H4 (cell line): ENCODE measurements around the gene GABARAP. TPM values are rescaled to one million over a fixed set of nuclear protein-coding genes. Genes with fewer than 3 reads are reported as not detected.
A peak's percentile ranks its signal among the peaks of the same experiment; 100 is the strongest.

Experiments
- DNase-seq: peaks from one replicate; pipeline ENCODE4 v3.0.0-alpha.2; 2015; ENCODE audit warnings: low spot score
- total RNA-seq: library from RNA; depleted of rRNA; stranded (reverse); fragments of >200 nt; shearing (Covaris generic); gene quantifications from 2 replicates; pipeline ENCODE4 v1.2.3, GENCODE V29; 2014

Gene GABARAP
- total RNA-seq, 1 experiment from 2014 or later, result 471 TPM

GRCh38 chr17:7222093-7222971 lies 19.9 kb downstream of the GABARAP start:
- DNase-seq, result no peak

DNA sequence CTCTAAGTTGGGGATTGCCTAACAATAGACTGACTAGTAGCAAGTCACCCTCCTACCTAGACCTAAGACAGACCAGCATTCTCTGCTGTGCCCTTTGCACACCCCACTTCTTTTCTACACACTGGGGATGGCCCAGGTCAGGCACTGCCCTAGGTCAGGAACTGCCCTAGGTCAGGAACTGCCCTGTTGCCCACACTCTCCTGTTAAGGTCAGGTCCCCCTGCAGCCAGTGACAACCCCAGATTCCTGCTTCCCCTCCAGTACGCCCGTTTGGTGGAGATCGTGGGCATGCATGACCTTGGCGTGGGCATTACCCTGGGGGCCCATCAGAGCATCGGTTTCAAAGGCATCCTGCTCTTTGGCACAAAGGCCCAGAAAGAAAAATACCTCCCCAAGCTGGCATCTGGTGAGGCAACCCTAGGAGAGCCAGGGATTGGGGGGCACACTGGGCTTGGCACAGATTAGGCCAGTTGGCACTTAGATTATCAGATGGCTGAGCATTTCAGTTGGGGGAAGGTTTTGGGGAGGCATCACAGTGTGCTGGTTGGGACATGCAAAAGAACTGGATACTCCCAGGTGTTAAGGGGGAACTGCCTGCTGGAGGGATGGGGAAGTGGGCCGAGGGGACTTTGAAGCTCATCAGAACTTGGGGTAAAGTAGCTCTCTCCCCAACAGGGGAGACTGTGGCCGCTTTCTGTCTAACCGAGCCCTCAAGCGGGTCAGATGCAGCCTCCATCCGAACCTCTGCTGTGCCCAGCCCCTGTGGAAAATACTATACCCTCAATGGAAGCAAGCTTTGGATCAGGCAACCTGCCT lies 20.8 kb downstream of the GABARAP start:
- no peak for DNase-seq

DNA sequence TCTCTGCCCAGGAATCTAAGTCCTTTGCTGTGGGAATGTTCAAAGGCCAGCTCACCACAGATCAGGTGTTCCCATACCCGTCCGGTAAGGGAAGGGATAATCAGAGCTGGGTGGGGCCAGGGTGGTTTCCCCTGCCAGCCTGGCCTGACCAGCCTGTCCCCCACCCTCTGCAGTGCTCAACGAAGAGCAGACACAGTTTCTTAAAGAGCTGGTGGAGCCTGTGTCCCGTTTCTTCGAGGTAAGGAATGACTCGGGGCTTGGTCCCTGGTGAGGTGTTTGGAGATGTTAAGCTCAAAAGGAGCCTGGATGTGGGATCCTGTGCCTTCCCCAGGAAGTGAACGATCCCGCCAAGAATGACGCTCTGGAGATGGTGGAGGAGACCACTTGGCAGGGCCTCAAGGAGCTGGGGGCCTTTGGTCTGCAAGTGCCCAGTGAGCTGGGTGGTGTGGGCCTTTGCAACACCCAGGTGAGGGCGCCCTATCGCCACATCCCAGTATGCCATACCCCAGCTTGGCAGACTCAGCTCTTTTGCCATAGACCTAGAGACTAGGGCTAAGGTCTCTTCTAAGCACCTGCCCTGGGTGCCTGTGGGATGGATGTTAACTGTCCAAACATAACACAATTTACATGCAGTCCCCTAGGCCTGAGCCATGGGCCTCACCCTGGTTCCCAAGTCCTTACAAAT lies 21.5 kb downstream of the GABARAP start:
- DNase-seq, result peak; percentile 63

DNA sequence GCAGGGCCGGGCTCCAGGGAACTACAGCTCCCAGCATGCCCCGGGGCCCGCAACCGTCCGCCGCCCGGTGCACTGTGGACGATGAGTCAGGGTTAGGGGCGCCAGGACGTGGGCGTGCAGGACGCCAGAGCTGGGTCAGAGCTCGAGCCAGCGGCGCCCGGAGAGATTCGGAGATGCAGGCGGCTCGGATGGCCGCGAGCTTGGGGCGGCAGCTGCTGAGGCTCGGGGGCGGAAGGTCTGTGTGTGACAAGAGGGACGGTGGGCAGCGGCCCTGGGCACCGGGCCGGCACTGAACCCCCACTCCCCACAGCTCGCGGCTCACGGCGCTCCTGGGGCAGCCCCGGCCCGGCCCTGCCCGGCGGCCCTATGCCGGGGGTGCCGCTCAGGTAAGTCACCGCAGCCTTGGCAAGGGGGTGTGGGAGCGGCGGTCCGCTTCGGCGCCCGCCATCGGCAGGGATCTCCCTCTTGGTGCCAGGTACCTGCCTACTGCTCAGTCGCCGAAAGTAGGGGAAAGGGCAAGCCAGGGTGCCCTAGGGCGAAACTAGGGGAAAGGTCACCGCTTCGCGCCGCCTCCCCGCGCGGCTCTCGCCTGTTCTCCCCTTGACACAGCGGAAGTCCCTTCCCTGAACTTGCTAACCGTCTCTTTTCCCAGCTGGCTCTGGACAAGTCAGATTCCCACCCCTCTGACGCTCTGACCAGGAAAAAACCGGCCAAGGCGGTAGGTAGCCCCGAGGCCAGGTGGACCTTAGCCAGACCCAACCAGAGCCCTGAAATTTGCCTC lies 22.2 kb downstream of the GABARAP start, which contains the start of the genes ACADVL and DLG4:
TSS of gene ACADVL (plus strand) at position 127 of the 781 bp plus-strand sequence. CDS start at position 174, 47 bp downstream.
TSS of gene DLG4 (minus strand) at position 25 of the 781 bp plus-strand sequence.
- DNase-seq, result peak; percentile 72

GRCh38 chr17:7219229-7219811 lies 22.9 kb downstream of the GABARAP start:
- DNase-seq, result no peak

- DNase-seq, result no peak
Observed at GRCh38 chr17:7218758-7219157, 23.5 kb downstream of the GABARAP start.

GRCh38 chr17:7218166-7218565 lies 24.1 kb downstream of the GABARAP start:
- no peak for DNase-seq

DNA sequence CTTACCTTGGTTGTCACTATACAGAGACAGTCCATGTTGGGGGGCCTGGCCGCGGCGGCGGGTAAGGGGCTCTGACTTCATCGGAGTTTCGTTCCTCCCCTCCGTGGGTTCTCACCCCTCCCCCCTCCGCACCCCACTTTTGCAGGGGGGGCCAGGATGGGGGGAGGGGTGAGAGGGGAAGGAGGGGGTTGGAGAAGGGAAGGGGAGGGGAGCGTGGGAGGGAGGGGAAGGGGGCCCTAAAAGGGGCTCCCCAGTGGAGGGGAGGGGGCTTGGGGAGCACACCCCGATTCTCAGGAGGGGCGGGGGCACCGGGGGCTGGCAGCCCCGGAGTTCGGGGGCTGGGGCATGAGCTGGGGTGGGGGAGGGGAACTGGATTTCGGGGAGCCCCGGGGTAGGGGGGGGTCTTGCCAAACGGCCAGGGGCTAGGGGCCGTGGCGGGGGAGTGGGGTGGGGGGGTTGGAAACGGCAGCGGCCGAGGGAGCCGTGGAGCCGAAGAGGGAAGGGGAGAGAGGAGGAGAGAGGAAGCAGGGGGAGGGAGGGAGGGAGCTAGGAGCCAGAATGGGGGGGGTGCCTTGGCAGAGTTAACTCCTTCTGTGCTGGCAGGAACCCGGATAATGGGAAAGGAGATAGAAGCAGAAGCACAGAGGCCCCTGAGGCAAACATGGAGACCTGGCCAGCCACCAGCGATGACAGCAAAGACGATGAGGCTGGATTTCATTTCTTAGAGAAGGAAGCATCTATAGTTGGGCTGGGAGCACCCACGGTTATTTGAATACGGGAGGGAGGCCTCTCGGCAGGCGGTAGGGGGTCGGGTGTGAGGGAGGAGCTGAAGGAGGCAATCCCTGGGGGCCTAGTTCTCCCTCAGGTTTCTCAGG lies 24.9 kb downstream of the GABARAP start:
- no peak for DNase-seq

GRCh38 chr17:7216242-7217112 lies 25.8 kb downstream of the GABARAP start:
- DNase-seq, result no peak

GRCh38 chr17:7215652-7216180 lies 26.5 kb downstream of the GABARAP start:
- DNase-seq, result no peak

DNA sequence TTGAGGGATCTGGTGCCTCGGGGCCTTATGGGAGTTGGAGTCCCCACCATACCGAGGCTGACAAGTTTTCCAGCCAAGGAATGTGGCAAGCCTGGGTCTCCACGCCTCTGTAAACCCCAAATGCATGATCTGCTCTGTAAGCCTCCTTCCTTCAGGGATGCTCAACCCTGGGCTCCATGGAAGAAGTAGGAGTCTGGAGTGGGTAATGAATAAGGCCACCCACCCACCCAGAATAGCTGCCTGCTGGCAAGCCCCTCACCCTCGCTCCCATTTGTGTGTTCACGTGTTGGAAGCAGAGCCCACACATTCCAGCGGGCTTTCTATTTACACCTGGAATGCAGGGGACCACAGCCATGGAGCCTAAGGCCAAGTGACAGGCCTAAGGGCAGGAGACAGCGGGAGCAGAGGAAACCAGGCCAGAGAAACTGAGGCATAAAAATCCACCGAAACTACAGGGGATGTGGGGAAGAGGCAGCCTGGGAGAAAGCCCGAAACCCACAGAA lies 27.1 kb downstream of the GABARAP start:
- no peak for DNase-seq

DNA sequence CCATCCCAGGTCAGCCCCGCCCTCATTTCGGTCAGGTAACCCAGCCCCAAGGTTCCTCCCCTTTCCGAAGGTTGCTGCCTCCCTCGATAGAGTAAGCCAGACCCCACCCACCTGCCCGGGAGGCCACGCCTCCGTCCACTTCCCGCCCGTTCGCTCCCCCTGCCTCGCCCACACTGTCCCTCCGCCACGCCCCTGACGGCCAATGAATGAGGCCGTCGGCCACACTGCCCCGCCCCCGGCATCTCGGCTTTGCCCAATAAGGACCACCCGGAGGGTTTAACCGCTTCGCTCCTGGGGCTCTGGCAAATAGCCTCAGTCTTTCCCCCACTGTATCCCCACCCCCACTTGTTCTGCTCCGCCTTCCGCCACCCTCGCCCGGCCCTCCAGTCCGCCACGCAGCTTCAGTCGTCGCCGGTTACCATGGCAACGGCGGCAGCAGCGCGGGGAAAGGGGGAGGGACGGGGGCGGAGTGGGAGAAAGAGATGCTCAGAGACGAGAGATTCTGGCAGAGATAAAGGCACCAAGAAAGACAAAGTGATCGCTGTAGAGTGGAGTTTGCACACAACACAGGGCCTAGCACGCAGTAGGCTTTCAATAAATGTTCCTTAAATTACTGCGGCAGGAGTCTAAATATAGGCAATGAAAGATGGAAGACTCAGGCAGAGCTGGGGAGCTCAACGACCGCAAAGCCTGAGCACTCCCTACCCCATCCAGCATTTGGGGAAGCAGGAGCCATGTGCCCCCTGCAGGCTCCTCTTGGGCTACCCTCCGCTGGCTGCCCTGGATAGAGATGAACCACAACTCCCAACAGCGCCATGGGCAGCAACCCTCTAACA lies 27.7 kb downstream of the GABARAP start:
- DNase-seq, result peak; percentile 91

DNA sequence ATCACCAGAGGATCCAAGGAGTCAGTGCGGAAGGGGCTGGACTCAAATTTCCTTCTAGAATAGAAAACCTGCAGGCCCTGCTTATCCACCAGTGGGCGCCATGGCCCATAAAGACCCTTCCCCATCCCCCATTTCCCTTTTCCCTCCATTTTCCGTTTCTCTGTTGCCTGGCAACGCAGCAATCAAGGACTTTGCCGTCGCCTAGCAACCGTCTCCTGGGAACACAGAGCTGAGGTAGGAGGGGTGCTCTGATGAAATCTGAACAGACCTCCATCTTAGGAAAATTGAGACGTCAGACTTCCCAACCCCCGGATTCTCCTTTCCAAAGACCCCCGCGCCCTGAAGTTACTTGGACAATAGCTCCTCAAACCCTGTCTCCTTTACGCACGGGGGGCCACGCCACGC lies 28.4 kb downstream of the GABARAP start:
- peak; percentile 68 for DNase-seq

- DNase-seq, result no peak
Observed at GRCh38 chr17:7211491-7212273, 30.6 kb downstream of the GABARAP start.

DNA sequence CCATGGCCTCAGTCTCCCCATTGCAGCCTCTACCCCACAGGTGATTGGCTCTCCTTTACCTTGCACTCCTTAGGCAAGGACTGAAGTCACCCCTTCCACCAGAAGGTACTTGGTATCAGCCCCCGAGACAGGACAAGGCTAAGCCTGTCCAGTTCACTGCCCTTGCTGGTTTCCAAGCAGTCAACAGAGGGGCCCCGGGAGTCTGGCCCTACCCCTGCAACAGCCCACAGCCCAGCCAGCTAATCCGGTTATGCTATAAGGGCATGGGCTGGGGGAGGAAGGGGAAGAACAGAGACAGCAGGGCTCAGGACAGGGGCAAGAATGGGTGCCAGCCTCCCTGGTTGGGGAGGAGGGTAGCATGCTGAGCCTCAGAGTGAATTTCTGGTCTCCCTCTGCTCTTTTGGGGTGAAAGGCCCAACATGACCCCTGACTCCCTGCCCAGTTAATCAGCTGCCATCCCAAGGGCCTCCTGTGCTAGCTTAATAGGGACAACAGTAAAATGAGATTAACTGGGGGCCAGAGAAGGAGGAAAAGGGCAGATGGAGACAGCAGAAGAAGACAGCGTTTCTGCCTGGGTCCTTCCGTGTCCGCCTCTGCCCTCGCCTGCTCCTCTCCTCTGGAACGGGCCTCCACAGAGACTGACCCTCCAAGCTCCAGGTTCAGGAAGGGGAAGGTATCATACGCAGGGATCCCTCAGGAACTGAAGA lies 33.3 kb downstream of the GABARAP start:
- DNase-seq, result no peak

DNA sequence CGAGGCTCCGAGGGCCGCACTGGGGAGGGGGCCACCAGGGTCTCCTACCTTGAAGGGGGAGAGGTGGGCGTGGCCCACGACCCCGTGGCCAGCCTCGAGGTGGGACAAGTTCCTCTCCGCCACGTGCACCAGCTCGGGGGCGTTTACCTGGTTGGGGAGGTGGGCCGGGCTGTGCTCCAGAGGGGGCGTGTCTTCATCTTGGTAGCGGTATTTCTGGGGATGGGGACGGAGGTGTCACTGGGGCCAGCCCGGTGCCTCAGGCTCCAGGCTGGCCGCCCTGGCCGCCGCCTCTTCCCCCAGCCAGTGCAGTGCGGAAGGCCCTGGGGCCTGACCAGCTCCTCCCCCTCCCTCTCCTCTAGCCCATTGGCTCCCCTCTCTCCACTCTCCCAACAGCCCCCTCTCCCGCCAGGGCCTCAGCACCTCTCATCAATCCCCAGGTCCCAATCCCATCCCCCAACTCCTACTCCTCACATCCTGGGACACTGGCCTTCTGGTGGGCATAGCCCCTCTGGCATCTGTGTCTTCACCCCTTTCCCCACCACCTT lies 34.1 kb downstream of the GABARAP start:
- no peak for DNase-seq
